Measurements from ENCODE around the gene TOM1.

The TOM1 gene

DNA sequence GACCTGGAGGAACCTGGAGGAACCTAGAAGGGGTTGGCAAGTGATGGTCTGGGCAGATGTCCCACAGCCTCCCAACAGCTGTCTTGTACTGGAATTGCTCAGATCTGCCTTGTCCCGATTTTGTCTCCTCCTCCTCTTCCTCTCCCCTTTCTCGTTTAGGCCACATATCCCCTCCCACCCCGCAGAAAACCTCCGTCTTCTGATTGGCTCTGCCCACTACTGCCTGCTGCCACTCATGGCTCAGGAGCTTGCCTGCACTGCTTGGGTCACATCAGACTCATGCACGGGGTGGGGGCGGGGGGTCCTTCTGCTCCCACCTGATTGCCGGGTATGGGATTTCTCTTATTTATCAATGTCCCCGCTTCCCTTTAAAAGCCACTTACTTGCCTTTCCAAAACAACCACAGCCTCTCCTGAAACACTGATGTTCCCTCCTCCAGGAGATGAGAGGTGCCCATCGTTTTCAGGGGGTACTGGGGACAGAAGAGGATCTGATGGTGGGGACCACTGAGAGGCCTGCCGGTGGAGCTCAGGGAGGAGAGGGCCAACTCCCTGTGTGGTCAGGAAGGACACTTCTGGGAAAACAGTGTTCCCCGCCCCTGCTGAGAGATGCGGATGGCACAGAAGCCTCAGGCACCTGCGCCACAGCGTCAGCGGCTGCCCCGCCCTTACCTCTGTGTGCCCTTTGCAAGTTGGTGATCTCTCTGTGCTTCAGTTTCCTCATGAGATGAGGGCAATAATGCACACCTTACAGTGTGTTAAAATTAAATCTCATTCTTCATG, 14.7 kb downstream of the TOM1 start:
- peak overlapping the region in 1 of 2 donors; percentile 14 for H3K9ac ChIP-seq (ENCODE audit: low read depth in 1 of 2, low read length in 2 of 2)
- H3K36me3 ChIP-seq (ENCODE audit: control insufficient read depth in 1 of 2, insufficient read depth in 2 of 2, low read length in 2 of 2): peaks cover 11 to 24% of the 10 kb centered on the region in 2 donors
- H3K4me1 ChIP-seq (ENCODE audit: control insufficient read depth in 1 of 2, insufficient read depth in 2 of 2, low read length in 2 of 2): peaks cover 53 to 57% of the 10 kb centered on the region in 2 donors
- H3K27ac ChIP-seq (ENCODE audit: low read depth, low read length): no peak overlapping the region
- no peaks in the 10 kb centered on the region for H3K27me3 ChIP-seq (ENCODE audit: control insufficient read depth in 1 of 2, insufficient read depth in 2 of 2, low read length in 2 of 2)
- H3K4me3 ChIP-seq (ENCODE audit: low read depth in 1 of 2, low read length in 2 of 2): no peak overlapping the region
- peaks cover 0 to 4% of the 10 kb centered on the region in 2 donors for H3K9me3 ChIP-seq (ENCODE audit: control insufficient read depth in 1 of 2, low read length in 2 of 2)

DNA sequence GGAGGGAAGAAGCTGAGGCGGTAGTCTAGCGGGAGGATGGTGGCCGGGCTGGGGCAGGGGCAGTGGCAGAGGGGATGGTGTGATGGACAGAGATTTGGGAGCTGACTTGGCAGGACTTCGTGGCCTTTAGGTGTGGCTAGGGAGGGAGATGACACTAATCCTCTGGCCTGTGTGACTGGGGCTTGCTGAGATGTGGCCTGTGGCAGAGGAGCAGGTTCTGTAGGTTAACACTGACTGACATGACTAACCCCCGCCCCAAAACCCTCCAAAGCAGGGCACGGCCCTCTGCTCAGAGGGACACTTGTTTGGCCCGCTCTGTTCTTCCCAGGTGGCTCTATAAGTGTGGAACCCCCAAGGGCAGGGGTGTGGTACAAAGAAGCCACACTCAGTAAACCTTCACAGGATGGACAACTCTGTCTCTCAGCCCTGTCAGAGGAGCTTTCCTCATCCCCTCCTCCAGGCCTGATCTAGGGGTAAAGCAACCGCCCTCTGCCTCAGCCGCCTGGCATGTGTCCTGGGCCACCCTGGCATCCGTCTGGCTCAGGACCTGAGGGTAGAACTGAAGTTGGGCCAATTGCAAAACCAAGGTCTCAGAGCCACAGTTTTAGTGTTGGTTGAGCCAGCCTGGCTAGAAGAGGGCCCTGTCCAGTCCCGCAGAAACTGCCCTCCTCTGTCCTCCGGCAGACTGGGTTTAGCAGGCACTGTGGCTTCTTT, 15.6 kb downstream of the TOM1 start:
- Histone ChIP-seq H3K4me3 (ENCODE audit: low read depth in 1 of 2, low read length in 2 of 2) (no peak overlapping the region), H3K27me3 (ENCODE audit: control insufficient read depth in 1 of 2, insufficient read depth in 2 of 2, low read length in 2 of 2) (no peaks in the 10 kb centered on the region), H3K36me3 (ENCODE audit: control insufficient read depth in 1 of 2, insufficient read depth in 2 of 2, low read length in 2 of 2) (peaks cover 11 to 33% of the 10 kb centered on the region in 2 donors), H3K9me3 (ENCODE audit: control insufficient read depth in 1 of 2, low read length in 2 of 2) (peaks cover 0 to 4% of the 10 kb centered on the region in 2 donors), H3K27ac (ENCODE audit: low read depth, low read length) (no peak overlapping the region), H3K9ac (ENCODE audit: low read depth in 1 of 2, low read length in 2 of 2) (no peak overlapping the region), H3K4me1 (ENCODE audit: control insufficient read depth in 1 of 2, insufficient read depth in 2 of 2, low read length in 2 of 2) (peaks cover 52% of the 10 kb centered on the region in 2 donors)

- H3K27ac ChIP-seq (ENCODE audit: low read depth, low read length): no peak overlapping the region
- H3K4me3 ChIP-seq (ENCODE audit: low read depth in 1 of 2, low read length in 2 of 2): no peak overlapping the region
- H3K27me3 ChIP-seq (ENCODE audit: control insufficient read depth in 1 of 2, insufficient read depth in 2 of 2, low read length in 2 of 2): no peaks in the 10 kb centered on the region
- peaks cover 11 to 36% of the 10 kb centered on the region in 2 donors for H3K36me3 ChIP-seq (ENCODE audit: control insufficient read depth in 1 of 2, insufficient read depth in 2 of 2, low read length in 2 of 2)
- peaks cover 0 to 4% of the 10 kb centered on the region in 2 donors for H3K9me3 ChIP-seq (ENCODE audit: control insufficient read depth in 1 of 2, low read length in 2 of 2)
- H3K9ac ChIP-seq (ENCODE audit: low read depth in 1 of 2, low read length in 2 of 2): no peak overlapping the region
- peaks cover 44 to 47% of the 10 kb centered on the region in 2 donors for H3K4me1 ChIP-seq (ENCODE audit: control insufficient read depth in 1 of 2, insufficient read depth in 2 of 2, low read length in 2 of 2)
Measured at GRCh38 chr22:35315855-35316745, 16.4 kb downstream of the TOM1 start.

DNA sequence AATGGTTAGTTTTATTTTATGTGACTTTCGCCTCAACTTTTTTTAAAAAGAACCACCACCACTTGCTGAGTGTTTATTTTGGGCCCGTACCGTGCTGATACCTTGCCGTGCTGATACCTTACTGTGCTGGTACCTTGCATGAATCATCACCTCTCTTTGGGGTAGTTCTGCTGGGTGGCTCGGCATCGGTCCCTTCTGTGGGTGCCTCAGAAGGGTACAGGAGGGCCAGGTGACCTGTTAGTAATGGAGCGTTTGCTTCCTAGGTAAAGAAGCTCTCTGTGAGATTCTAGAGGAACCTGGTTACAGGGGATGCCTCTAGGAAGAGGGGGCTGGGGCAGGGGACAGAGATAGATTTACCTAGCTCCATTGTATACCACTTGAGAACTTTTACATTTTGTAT, 17.1 kb downstream of the TOM1 start:
- peaks cover 0 to under 1% of the 10 kb centered on the region in 2 donors for H3K9me3 ChIP-seq (ENCODE audit: control insufficient read depth in 1 of 2, low read length in 2 of 2)
- no peak overlapping the region for H3K9ac ChIP-seq (ENCODE audit: low read depth in 1 of 2, low read length in 2 of 2)
- H3K27ac ChIP-seq (ENCODE audit: low read depth, low read length): no peak overlapping the region
- no peaks in the 10 kb centered on the region for H3K27me3 ChIP-seq (ENCODE audit: control insufficient read depth in 1 of 2, insufficient read depth in 2 of 2, low read length in 2 of 2)
- H3K4me3 ChIP-seq (ENCODE audit: low read depth in 1 of 2, low read length in 2 of 2): no peak overlapping the region
- peaks cover 13 to 34% of the 10 kb centered on the region in 2 donors for H3K36me3 ChIP-seq (ENCODE audit: control insufficient read depth in 1 of 2, insufficient read depth in 2 of 2, low read length in 2 of 2)
- peaks cover 38 to 40% of the 10 kb centered on the region in 2 donors for H3K4me1 ChIP-seq (ENCODE audit: control insufficient read depth in 1 of 2, insufficient read depth in 2 of 2, low read length in 2 of 2)

DNA sequence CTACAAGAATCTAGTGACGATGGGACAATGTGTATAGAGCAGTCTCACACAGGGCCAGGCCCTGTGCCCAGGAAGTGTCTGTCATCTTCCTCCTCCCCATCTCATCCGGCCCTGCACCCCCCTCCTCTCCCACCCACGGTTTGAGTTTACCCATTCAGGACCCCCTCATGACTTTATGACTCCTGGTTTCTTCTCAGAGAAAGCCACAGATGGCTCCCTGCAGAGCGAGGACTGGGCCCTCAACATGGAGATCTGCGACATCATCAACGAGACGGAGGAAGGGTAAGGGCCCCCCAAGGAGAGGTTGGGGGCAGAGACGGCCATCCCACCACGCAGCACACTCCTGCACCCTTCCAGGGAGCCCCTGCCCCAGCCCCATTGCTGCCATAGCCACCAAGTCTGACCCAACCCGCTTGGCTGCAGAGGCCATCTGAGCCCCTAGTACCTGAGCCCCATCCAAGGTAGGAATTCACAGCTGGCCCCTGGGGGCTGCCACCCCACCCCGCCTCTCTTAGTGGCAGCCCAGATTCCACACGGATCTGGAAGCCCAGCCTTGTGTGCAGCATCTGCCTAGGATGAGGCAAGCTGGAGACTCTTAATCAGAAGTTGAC, 18.1 kb downstream of the TOM1 start:
- Histone ChIP-seq H3K27ac (ENCODE audit: low read depth, low read length) (no peak overlapping the region), H3K4me1 (ENCODE audit: control insufficient read depth in 1 of 2, insufficient read depth in 2 of 2, low read length in 2 of 2) (peaks cover 32 to 34% of the 10 kb centered on the region in 2 donors), H3K27me3 (ENCODE audit: control insufficient read depth in 1 of 2, insufficient read depth in 2 of 2, low read length in 2 of 2) (no peaks in the 10 kb centered on the region), H3K9me3 (ENCODE audit: control insufficient read depth in 1 of 2, low read length in 2 of 2) (no peaks in the 10 kb centered on the region), H3K4me3 (ENCODE audit: low read depth in 1 of 2, low read length in 2 of 2) (no peak overlapping the region), H3K9ac (ENCODE audit: low read depth in 1 of 2, low read length in 2 of 2) (no peak overlapping the region), H3K36me3 (ENCODE audit: control insufficient read depth in 1 of 2, insufficient read depth in 2 of 2, low read length in 2 of 2) (peaks cover 16 to 44% of the 10 kb centered on the region in 2 donors)

DNA sequence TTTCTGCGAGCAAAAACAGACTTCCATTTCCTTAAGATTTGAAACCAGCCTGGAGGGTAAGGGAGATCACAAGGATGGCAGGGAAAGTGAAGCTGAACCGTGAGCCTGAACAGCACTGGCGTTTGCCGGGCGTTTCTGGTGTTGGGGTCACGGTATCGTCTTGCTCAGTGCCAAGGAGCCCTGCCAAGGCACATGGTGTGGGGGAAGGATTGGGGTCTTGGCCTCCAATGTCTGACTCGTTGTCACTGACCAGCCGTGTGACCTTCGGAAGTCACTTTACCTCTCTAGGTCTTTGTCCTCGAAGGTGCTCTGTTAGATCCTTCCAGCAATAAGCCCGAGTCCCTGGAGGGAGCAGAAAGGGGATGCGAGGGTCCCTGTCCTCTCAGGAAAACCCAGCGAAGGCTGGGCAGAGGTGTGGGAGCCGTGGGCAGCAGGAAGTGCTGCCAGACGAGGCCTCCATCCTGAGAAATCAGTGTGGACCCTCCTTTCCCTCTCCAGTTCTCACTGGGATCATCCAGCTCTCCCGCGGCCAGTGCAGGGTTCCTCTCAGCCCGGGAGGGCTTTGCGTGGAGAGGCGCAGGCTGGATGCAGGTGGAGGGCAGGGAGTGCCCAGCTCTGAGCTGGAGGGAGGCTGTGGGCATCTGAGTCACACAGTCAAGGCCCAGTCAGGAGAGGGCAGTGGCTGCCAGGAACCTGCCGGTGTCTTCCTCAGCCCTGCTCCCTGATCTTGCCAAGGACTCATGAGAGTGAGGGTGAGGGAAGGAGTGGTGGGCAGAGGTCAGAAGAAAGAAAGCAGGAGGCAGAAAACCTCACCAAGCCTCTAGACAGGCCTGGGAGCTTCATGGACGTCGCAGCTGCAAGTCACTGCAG, 18.9 kb downstream of the TOM1 start:
- peaks cover 16 to 52% of the 10 kb centered on the region in 2 donors for H3K36me3 ChIP-seq (ENCODE audit: control insufficient read depth in 1 of 2, insufficient read depth in 2 of 2, low read length in 2 of 2)

DNA sequence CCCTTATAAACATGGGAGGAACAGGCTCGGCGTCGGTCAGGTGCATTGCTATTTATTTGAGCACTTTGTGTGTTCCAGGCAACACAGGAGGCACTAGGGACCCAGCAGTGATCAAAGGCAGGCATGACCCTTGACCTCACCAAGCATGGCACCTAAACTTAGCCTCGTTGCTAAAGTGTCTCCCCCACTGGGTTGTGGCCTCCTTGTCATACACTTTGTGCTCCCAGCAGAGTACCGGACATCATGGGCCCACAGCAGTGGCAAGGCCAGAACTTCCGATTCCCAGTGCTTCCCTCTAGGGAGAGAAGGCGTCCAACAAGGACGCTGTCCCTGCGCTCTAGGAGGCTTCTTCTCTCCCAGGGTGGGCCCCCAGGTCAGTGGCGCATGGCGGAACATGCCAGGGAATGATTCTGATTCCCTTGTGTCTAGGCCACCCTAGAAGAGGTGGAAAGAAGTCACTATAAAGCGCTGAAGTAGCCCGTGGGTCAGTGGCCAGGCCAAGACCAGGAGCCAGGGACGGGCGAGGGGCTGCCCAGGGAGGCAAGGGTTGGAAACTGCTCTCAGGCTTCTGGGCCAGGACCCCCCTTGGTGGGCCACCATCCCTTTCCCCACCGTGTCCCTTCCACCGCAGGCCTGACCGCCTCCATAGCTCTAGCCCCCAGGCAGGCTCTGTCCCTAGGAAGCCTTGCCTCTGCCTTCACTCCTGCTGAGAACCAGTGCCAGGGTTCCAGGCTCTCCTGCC, 19.7 kb downstream of the TOM1 start:
- H3K9me3 ChIP-seq (ENCODE audit: control insufficient read depth in 1 of 2, low read length in 2 of 2): no peaks in the 10 kb centered on the region
- no peak overlapping the region for H3K4me3 ChIP-seq (ENCODE audit: low read depth in 1 of 2, low read length in 2 of 2)
- H3K27ac ChIP-seq (ENCODE audit: low read depth, low read length): no peak overlapping the region
- peaks cover 18 to 60% of the 10 kb centered on the region in 2 donors for H3K36me3 ChIP-seq (ENCODE audit: control insufficient read depth in 1 of 2, insufficient read depth in 2 of 2, low read length in 2 of 2)
- H3K4me1 ChIP-seq (ENCODE audit: control insufficient read depth in 1 of 2, insufficient read depth in 2 of 2, low read length in 2 of 2): peaks cover 17 to 19% of the 10 kb centered on the region in 2 donors
- H3K27me3 ChIP-seq (ENCODE audit: control insufficient read depth in 1 of 2, insufficient read depth in 2 of 2, low read length in 2 of 2): no peaks in the 10 kb centered on the region
- H3K9ac ChIP-seq (ENCODE audit: low read depth in 1 of 2, low read length in 2 of 2): no peak overlapping the region

More for the DNA sequence above, 18.9 kb downstream of the TOM1 start:
- H3K27ac ChIP-seq (ENCODE audit: low read depth, low read length): no peak overlapping the region
- peaks cover 24 to 27% of the 10 kb centered on the region in 2 donors for H3K4me1 ChIP-seq (ENCODE audit: control insufficient read depth in 1 of 2, insufficient read depth in 2 of 2, low read length in 2 of 2)
- no peak overlapping the region for H3K4me3 ChIP-seq (ENCODE audit: low read depth in 1 of 2, low read length in 2 of 2)
- no peaks in the 10 kb centered on the region for H3K9me3 ChIP-seq (ENCODE audit: control insufficient read depth in 1 of 2, low read length in 2 of 2)
- no peaks in the 10 kb centered on the region for H3K27me3 ChIP-seq (ENCODE audit: control insufficient read depth in 1 of 2, insufficient read depth in 2 of 2, low read length in 2 of 2)
- no peak overlapping the region for H3K9ac ChIP-seq (ENCODE audit: low read depth in 1 of 2, low read length in 2 of 2)

DNA sequence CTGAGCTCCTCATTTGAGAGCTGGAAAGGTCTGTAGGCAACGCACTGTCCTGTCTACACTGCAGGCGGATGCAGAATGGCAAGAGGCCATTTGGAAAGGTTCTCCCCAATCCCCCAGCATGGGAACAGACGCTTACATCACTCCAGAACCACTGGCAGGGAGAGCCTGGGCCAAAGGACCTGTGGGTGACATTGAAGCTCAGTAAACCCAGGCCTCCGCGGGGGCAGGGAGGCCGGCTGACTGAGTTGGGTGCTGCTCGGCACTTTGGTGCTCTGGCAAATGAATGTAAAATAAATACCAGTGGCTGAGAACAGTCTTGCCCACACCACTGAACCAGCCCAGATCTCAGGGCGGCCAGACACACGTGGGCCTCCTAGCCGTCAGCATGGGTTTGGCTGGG, 22.4 kb downstream of the TOM1 start:
- no peak overlapping the region for H3K9ac ChIP-seq (ENCODE audit: low read depth in 1 of 2, low read length in 2 of 2)
- peaks cover 36 to 86% of the 10 kb centered on the region in 2 donors for H3K36me3 ChIP-seq (ENCODE audit: control insufficient read depth in 1 of 2, insufficient read depth in 2 of 2, low read length in 2 of 2)
- no peak overlapping the region for H3K27ac ChIP-seq (ENCODE audit: low read depth, low read length)
- H3K4me1 ChIP-seq (ENCODE audit: control insufficient read depth in 1 of 2, insufficient read depth in 2 of 2, low read length in 2 of 2): no peaks in the 10 kb centered on the region
- H3K27me3 ChIP-seq (ENCODE audit: control insufficient read depth in 1 of 2, insufficient read depth in 2 of 2, low read length in 2 of 2): no peaks in the 10 kb centered on the region
- H3K9me3 ChIP-seq (ENCODE audit: control insufficient read depth in 1 of 2, low read length in 2 of 2): no peaks in the 10 kb centered on the region
- H3K4me3 ChIP-seq (ENCODE audit: low read depth in 1 of 2, low read length in 2 of 2): no peak overlapping the region

Data from duodenal mucosa (tissue), 2 donors.